IMR-90 (cell line): Measurements from ENCODE around the gene TDRD1. TPM values are rescaled to one million over a fixed set of nuclear protein-coding genes. Genes with fewer than 3 reads are reported as not detected.

Source experiments
- ATAC-seq: fragments of 200-7000 bp; cut with Tn5 transposase; 2 replicates; pipeline ENCODE4 v1.9.1; 2020; ENCODE audit warnings: low read depth, mild to moderate bottlenecking, moderate library complexity
- BruUV-seq: library from RNA; stranded (reverse); fragments of 400-500 nt; replicated peaks from 2 replicates; lab custom pipeline; 2021; lab: Mats Ljungman, UMichigan
- CTCF ChIA-PET: fragments of 300-600 bp; formaldehyde crosslinking; extraction: SDS; loops from one replicate; lab custom pipeline; 2021; ENCODE audit warnings: antibody characterized with exemption; lab: Yijun Ruan, JAX
- POLR2A ChIA-PET: fragments of 300-600 bp; sonication (Branson Sonifier 250); formaldehyde crosslinking; loops from one replicate; lab custom pipeline; 2022; ENCODE audit warnings: antibody characterized with exemption; ENCODE audit not compliant: unreplicated experiment; lab: Charles Lee
- DNase-seq: peaks from one replicate; pipeline ENCODE4 v3.0.0; 2013
- H2AFZ ChIP-seq: replicated peaks from 2 replicates; pipeline ENCODE3; 2013; ENCODE audit warnings: low read length, mild to moderate bottlenecking; ENCODE audit not compliant: poor library complexity
- H2AK5ac ChIP-seq: 2 replicates; pipeline ENCODE4 v1.6.1; 2013; ENCODE audit warnings: low read depth, low read length, inconsistent platforms
- H2AK9ac ChIP-seq: replicated peaks from 2 replicates; pipeline ENCODE3; 2013; ENCODE audit warnings: mild to moderate bottlenecking, low read depth, low read length, moderate library complexity; ENCODE audit not compliant: poor library complexity
- H2BK120ac ChIP-seq: 2 replicates; pipeline ENCODE4 v1.6.1; 2013; ENCODE audit warnings: low read depth, low read length, inconsistent platforms
- H2BK15ac ChIP-seq: 3 replicates; pipeline ENCODE4 v1.6.1; 2013; ENCODE audit warnings: low read depth, low read length, inconsistent platforms
- H2BK20ac ChIP-seq: 2 replicates; pipeline ENCODE4 v1.6.1; 2013; ENCODE audit warnings: low read depth, mild to moderate bottlenecking, inconsistent platforms, low read length, moderate library complexity
- H2BK5ac ChIP-seq: 2 replicates; pipeline ENCODE4 v1.6.1; 2013; ENCODE audit warnings: mild to moderate bottlenecking, low read depth, low read length, inconsistent platforms; ENCODE audit not compliant: poor library complexity, severe bottlenecking
- H3K14ac ChIP-seq: replicated peaks from 2 replicates; pipeline ENCODE4 v1.6.1; 2013; ENCODE audit warnings: low read depth, low read length, inconsistent platforms
- H3K18ac ChIP-seq: 2 replicates; pipeline ENCODE4 v1.6.1; 2013; ENCODE audit warnings: low read depth, low read length, control low read depth
- H3K23ac ChIP-seq: 2 replicates; pipeline ENCODE4 v1.6.1; 2013; ENCODE audit warnings: low read depth, low read length, inconsistent platforms
- H3K27ac ChIP-seq: 2 replicates; pipeline ENCODE4 v1.5.1; 2013; ENCODE audit warnings: mild to moderate bottlenecking, control low read depth, low read length; ENCODE audit not compliant: insufficient read depth
- H3K27me3 ChIP-seq: 2 replicates; pipeline ENCODE4 v1.6.1; 2013; ENCODE audit warnings: low read length; ENCODE audit not compliant: control insufficient read depth, insufficient read depth
- H3K36me3 ChIP-seq: 2 replicates; pipeline ENCODE4 v1.6.1; 2013; ENCODE audit warnings: low read length, mixed read lengths; ENCODE audit not compliant: control insufficient read depth, insufficient read depth
- H3K4ac ChIP-seq: 2 replicates; pipeline ENCODE4 v1.6.1; 2013; ENCODE audit warnings: low read depth, low read length, inconsistent platforms
- H3K4me1 ChIP-seq: 2 replicates; pipeline ENCODE4 v1.6.1; 2013; ENCODE audit warnings: low read length, mixed read lengths; ENCODE audit not compliant: control insufficient read depth, insufficient read depth
- H3K4me2 ChIP-seq: 2 replicates; pipeline ENCODE4 v1.6.1; 2013; ENCODE audit warnings: low read depth, mild to moderate bottlenecking, control low read depth, low read length, moderate library complexity
- H3K4me3 ChIP-seq: 2 replicates; pipeline ENCODE4 v1.5.1; 2013; ENCODE audit warnings: low read depth, mild to moderate bottlenecking, control low read depth, low read length, moderate library complexity; ENCODE audit not compliant: insufficient read depth
- H3K56ac ChIP-seq: 2 replicates; pipeline ENCODE4 v1.6.1; 2013; ENCODE audit warnings: low read length, inconsistent platforms; ENCODE audit not compliant: insufficient read depth; ENCODE audit errors: extremely low read depth
- H3K79me1 ChIP-seq, 2 experiments: 2 replicates each; pipeline ENCODE4 v1.6.1; 2013; ENCODE audit warnings: low read length in 2 of 2, inconsistent platforms in 1 of 2, low read depth in 1 of 2
- H3K9ac ChIP-seq: 2 replicates; pipeline ENCODE4 v1.6.1; 2013; ENCODE audit warnings: low read depth, low read length, control low read depth
- H3K9me1 ChIP-seq: 2 replicates; pipeline ENCODE4 v1.6.1; 2013; ENCODE audit warnings: low read length, inconsistent platforms; ENCODE audit not compliant: insufficient read depth
- H3K9me3 ChIP-seq: 2 replicates; pipeline ENCODE4 v1.6.1; 2013; ENCODE audit warnings: low read length; ENCODE audit not compliant: control insufficient read depth, insufficient read depth
- H4K20me1 ChIP-seq: 2 replicates; pipeline ENCODE4 v1.6.1; 2013; ENCODE audit warnings: low read length, inconsistent platforms; ENCODE audit not compliant: insufficient read depth
- H4K5ac ChIP-seq: 2 replicates; pipeline ENCODE4 v1.6.1; 2013; ENCODE audit warnings: mild to moderate bottlenecking, low read depth, low read length, control low read depth
- H4K8ac ChIP-seq, 2 experiments: 2 replicates each; pipeline ENCODE4 v1.6.1; 2013; ENCODE audit warnings: low read depth in 2 of 2, low read length in 2 of 2, control low read depth in 1 of 2, inconsistent platforms in 1 of 2
- H4K91ac ChIP-seq: 2 replicates; pipeline ENCODE4 v1.6.1; 2013; ENCODE audit warnings: low read depth, low read length, inconsistent platforms; ENCODE audit not compliant: insufficient read depth
- BHLHE40 ChIP-seq: fragments of 150-350 bp; IDR thresholded peaks from 2 replicates; pipeline ENCODE4 v1.6.1; 2016; ENCODE audit warnings: mild to moderate bottlenecking, low read depth, low read length
- CEBPB ChIP-seq: IDR thresholded peaks from 2 replicates; pipeline ENCODE4 v1.6.1; 2012; ENCODE audit warnings: low read depth, low read length, improper control_type of control experiment
- CHD1 ChIP-seq: IDR thresholded peaks from 2 replicates; pipeline ENCODE4 v1.6.1; 2012; ENCODE audit warnings: low read depth, low read length, improper control_type of control experiment
- FOS ChIP-seq: fragments of 150-350 bp; IDR thresholded peaks from 2 replicates; pipeline ENCODE4 v1.6.1; 2016; ENCODE audit warnings: low read depth, low read length
- POLR2A ChIP-seq: IDR thresholded peaks from 2 replicates; pipeline ENCODE4 v1.6.1; 2012; ENCODE audit warnings: mild to moderate bottlenecking, low read depth, low read length
- RFX5 ChIP-seq: IDR thresholded peaks from 2 replicates; pipeline ENCODE4 v1.8.0; 2012; ENCODE audit warnings: low read depth, mild to moderate bottlenecking, low read length, moderate library complexity
- SMC3 ChIP-seq: fragments of 150-350 bp; IDR thresholded peaks from 2 replicates; pipeline ENCODE4 v1.6.1; 2016; ENCODE audit warnings: low read depth, mild to moderate bottlenecking, antibody characterized with exemption, low read length, moderate library complexity
- WGBS, 2 experiments: methylation state at CpG; one replicate each; pipeline versions ENCODE4 v1.1.5 to v1.1.7; 2013; ENCODE audit warnings: missing lambda C conversion rate in 2 of 2; ENCODE audit not compliant: insufficient read length in 1 of 2; ENCODE audit errors: extremely low coverage in 2 of 2; 5-methylcytosine and 5-hydroxymethylcytosine counted together
- dilution Hi-C: fragments of 300-500 bp; cut with HindIII; formaldehyde crosslinking; loops from one replicate; pipeline ENCODE4 v1.14.3; 2018; ENCODE audit warnings: low sequenced_read_pairs; ENCODE audit not compliant: unreplicated experiment
- in situ Hi-C: fragments of 300-500 bp; cut with MboI; formaldehyde crosslinking; loops from 3 replicates; pipeline ENCODE4 v1.14.3; 2019; ENCODE audit warnings: low sequenced_read_pairs, inconsistent platforms, mixed read lengths
- intact Hi-C: fragments of 100-400 bp; cut with micrococcal nuclease; formaldehyde crosslinking; loops from 2 replicates; pipeline ENCODE4 v1.10.0; 2022
- polyA plus RNA-seq, 3 experiments: library from polyadenylated mRNA; depleted of rRNA; stranded (reverse); fragments of >200 nt; gene quantifications; 2 replicates each; pipeline ENCODE4 v1.2.3, GENCODE V29; 2012; ENCODE audit warnings: low replicate concordance in 1 of 3
- total RNA-seq: library from RNA; depleted of rRNA; stranded (reverse); fragments of >200 nt; gene quantifications from 2 replicates; pipeline ENCODE4 v1.2.3, GENCODE V29; 2012
- TF ChIP-seq, protein P1 (sequence below): fragments of 150-350 bp; IDR thresholded peaks from 2 replicates; pipeline ENCODE4 v1.6.1; 2017; ENCODE audit warnings: mild to moderate bottlenecking, antibody characterized with exemption, low read length, low read depth
- TF ChIP-seq, protein P2 (sequence below): fragments of 150-350 bp; IDR thresholded peaks from 2 replicates; pipeline ENCODE4 v1.6.1; 2016; ENCODE audit warnings: low read depth, mild to moderate bottlenecking, low read length, moderate library complexity, borderline replicate concordance
- TF ChIP-seq, protein P3 (sequence below): conservative IDR thresholded peaks from 2 replicates; pipeline ENCODE4 v1.5.1; 2012; ENCODE audit warnings: mild to moderate bottlenecking, low read depth, low read length, improper control_type of control experiment

TDRD1 gene
- total and polyA plus RNA-seq, 2 of the 4 experiments (the other 2 are of a cell fraction) = not detected

DNA sequence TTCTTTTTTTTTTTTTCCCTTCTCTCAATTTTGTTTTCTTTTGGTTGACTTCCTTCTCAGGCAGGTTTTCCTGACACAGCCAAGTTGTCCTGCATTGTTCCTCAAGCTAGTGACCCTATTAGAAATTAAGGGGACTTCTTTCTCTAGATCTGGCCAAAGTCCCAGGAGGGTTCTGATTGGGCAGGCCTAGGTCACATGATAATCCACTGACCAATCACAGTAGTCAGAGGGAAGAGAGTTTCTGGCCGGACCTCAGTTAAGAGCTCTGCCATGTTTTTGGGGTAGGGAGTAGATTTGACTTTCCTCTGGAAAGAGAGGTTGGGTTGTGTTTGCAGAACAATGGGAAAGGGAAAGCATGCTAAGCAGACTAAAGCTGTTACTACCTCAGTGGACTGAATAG lies 76.1 kb downstream of the TDRD1 start:
- POLR2A ChIA-PET = interaction anchor here (0.6 kb wide), 1 partner anchor 9 kb away, joined by 4 read pairs; no protein-coding TSS in a partner anchor
- dilution Hi-C loops = no loop called here
- no peak overlapping the region for H2BK15ac ChIP-seq

More for the DNA sequence above, 76.1 kb downstream of the TDRD1 start:
- peaks cover 13% of the 10 kb centered on the region for H3K27me3 ChIP-seq
- TF ChIP-seq, protein P1, sequence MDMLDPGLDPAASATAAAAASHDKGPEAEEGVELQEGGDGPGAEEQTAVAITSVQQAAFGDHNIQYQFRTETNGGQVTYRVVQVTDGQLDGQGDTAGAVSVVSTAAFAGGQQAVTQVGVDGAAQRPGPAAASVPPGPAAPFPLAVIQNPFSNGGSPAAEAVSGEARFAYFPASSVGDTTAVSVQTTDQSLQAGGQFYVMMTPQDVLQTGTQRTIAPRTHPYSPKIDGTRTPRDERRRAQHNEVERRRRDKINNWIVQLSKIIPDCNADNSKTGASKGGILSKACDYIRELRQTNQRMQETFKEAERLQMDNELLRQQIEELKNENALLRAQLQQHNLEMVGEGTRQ = no peak
- no peak for TF ChIP-seq CEBPB
- TF ChIP-seq POLR2A = no peak
- no peak for TF ChIP-seq SMC3
- no peak for TF ChIP-seq BHLHE40
- TF ChIP-seq, protein P2, sequence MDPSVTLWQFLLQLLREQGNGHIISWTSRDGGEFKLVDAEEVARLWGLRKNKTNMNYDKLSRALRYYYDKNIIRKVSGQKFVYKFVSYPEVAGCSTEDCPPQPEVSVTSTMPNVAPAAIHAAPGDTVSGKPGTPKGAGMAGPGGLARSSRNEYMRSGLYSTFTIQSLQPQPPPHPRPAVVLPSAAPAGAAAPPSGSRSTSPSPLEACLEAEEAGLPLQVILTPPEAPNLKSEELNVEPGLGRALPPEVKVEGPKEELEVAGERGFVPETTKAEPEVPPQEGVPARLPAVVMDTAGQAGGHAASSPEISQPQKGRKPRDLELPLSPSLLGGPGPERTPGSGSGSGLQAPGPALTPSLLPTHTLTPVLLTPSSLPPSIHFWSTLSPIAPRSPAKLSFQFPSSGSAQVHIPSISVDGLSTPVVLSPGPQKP = no peak
- TF ChIP-seq FOS = no peak
- TF ChIP-seq, protein P3, sequence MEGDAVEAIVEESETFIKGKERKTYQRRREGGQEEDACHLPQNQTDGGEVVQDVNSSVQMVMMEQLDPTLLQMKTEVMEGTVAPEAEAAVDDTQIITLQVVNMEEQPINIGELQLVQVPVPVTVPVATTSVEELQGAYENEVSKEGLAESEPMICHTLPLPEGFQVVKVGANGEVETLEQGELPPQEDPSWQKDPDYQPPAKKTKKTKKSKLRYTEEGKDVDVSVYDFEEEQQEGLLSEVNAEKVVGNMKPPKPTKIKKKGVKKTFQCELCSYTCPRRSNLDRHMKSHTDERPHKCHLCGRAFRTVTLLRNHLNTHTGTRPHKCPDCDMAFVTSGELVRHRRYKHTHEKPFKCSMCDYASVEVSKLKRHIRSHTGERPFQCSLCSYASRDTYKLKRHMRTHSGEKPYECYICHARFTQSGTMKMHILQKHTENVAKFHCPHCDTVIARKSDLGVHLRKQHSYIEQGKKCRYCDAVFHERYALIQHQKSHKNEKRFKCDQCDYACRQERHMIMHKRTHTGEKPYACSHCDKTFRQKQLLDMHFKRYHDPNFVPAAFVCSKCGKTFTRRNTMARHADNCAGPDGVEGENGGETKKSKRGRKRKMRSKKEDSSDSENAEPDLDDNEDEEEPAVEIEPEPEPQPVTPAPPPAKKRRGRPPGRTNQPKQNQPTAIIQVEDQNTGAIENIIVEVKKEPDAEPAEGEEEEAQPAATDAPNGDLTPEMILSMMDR = no peak
- TF ChIP-seq RFX5 = no peak
- TF ChIP-seq CHD1 = no peak
- H2AK5ac ChIP-seq = no peak overlapping the region
- H4K20me1 ChIP-seq = no peaks in the 10 kb centered on the region
- WGBS, 2 experiments = no CpG with 5 or more reads among the region's 1 CpG
- no peak overlapping the region for H3K18ac ChIP-seq
- no peak overlapping the region for H2BK20ac ChIP-seq
- in situ Hi-C loops (no loop called here), intact Hi-C loops (no loop called here)
- H4K91ac ChIP-seq = no peak overlapping the region
- H3K36me3 ChIP-seq = no peaks in the 10 kb centered on the region
- no peak overlapping the region for H2AK9ac ChIP-seq
- CTCF ChIA-PET = no interaction called here
- no TSS peak for BruUV-seq
- no peaks in the 10 kb centered on the region for H3K79me1 ChIP-seq
- no peak overlapping the region for H4K8ac ChIP-seq
- ATAC-seq = no peak
- H3K27ac ChIP-seq = no peak overlapping the region
- H3K4me3 ChIP-seq = no peak overlapping the region
- H2BK5ac ChIP-seq = no peak overlapping the region
- H3K4me2 ChIP-seq = no peak overlapping the region
- no peak overlapping the region for H2BK120ac ChIP-seq
- H3K14ac ChIP-seq = no peak overlapping the region
- H3K23ac ChIP-seq = no peak overlapping the region
- H3K4me1 ChIP-seq = no peaks in the 10 kb centered on the region
- H3K9me1 ChIP-seq = no peaks in the 10 kb centered on the region
- no peak overlapping the region for H3K4ac ChIP-seq
- no peaks in the 10 kb centered on the region for H3K9me3 ChIP-seq
- H4K5ac ChIP-seq = no peak overlapping the region
- no peak overlapping the region for H3K9ac ChIP-seq
- no peak for DNase-seq
- H2AFZ ChIP-seq = no peak overlapping the region
- H3K56ac ChIP-seq = no peak overlapping the region
